SJSA1 (cell line): Measurements from ENCODE around the gene SCAMP3. TPM values are rescaled to one million over a fixed set of nuclear protein-coding genes. Genes with fewer than 3 reads are reported as not detected.
"Not testable (repeated sequence)": the region's sequence is repeated elsewhere in the genome, so short reads cannot be mapped to it uniquely, and the experiment has no call there.

Source experiments
- DNase-seq, 2 experiments: peaks; one replicate each; pipeline ENCODE4 v3.0.0-alpha.2; 2015 to 2020; ENCODE audit warnings: low spot score in 2 of 2, low read depth in 1 of 2
- H3K27ac ChIP-seq: fragments of 250-450 bp; sonication (Bioruptor Pico); 2 replicates; pipeline ENCODE4 v1.5.1; 2020; ENCODE audit warnings: mild to moderate bottlenecking, moderate library complexity
- H3K27me3 ChIP-seq: fragments of 250-450 bp; sonication (Bioruptor Pico); replicated peaks from 2 replicates; pipeline ENCODE4 v1.5.1; 2020; ENCODE audit warnings: mild to moderate bottlenecking, moderate library complexity
- H3K36me3 ChIP-seq: fragments of 250-450 bp; sonication (Bioruptor Pico); 2 replicates; pipeline ENCODE4 v1.5.1; 2020; ENCODE audit warnings: mild to moderate bottlenecking
- H3K4me1 ChIP-seq: fragments of 250-450 bp; sonication (Bioruptor Pico); replicated peaks from 2 replicates; pipeline ENCODE4 v1.6.1; 2021; ENCODE audit warnings: mild to moderate bottlenecking
- H3K4me3 ChIP-seq: fragments of 250-450 bp; sonication (Bioruptor Pico); 2 replicates; pipeline ENCODE4 v1.5.1; 2020; ENCODE audit warnings: mild to moderate bottlenecking
- H3K9me3 ChIP-seq: fragments of 250-450 bp; sonication (Bioruptor Pico); replicated peaks from 2 replicates; pipeline ENCODE4 v1.5.1; 2020; ENCODE audit warnings: mild to moderate bottlenecking
- total RNA-seq: library from RNA; depleted of rRNA; stranded (reverse); fragments of >200 nt; shearing (Covaris generic); gene quantifications from 2 replicates; pipeline ENCODE4 v1.2.3, GENCODE V29; 2014

The SCAMP3 gene
- total RNA-seq, 1 experiment from 2014 or later, result 55.9 TPM

GRCh38 chr1:155254714-155255242 lies 7.4 kb downstream of the SCAMP3 start:
- Histone ChIP-seq H3K27me3 (no peaks in the 10 kb centered on the region), H3K27ac (no peak overlapping the region), H3K4me3 (peak overlapping the region; percentile 50), H3K4me1 (peaks cover 34% of the 10 kb centered on the region), H3K36me3 (peaks cover 33% of the 10 kb centered on the region), H3K9me3 (no peaks in the 10 kb centered on the region)
- peak in 1 of 2 experiments; percentile 39 for DNase-seq

GRCh38 chr1:155254228-155254713 lies 7.9 kb downstream of the SCAMP3 start:
- Histone ChIP-seq H3K27me3 (no peaks in the 10 kb centered on the region), H3K9me3 (no peaks in the 10 kb centered on the region), H3K4me3 (peak overlapping the region; percentile 50), H3K4me1 (peaks cover 34% of the 10 kb centered on the region), H3K27ac (no peak overlapping the region), H3K36me3 (peaks cover 28% of the 10 kb centered on the region)
- DNase-seq, result no peak

GRCh38 chr1:155253797-155254196 lies 8.4 kb downstream of the SCAMP3 start:
- no peak overlapping the region for H3K27ac ChIP-seq
- H3K4me1 ChIP-seq, result peaks cover 34% of the 10 kb centered on the region
- DNase-seq, result no peak
- peaks cover 28% of the 10 kb centered on the region for H3K36me3 ChIP-seq
- no peaks in the 10 kb centered on the region for H3K9me3 ChIP-seq
- no peak overlapping the region for H3K4me3 ChIP-seq
- no peaks in the 10 kb centered on the region for H3K27me3 ChIP-seq

GRCh38 chr1:155253208-155253607 lies 9.0 kb downstream of the SCAMP3 start:
- no peak overlapping the region for H3K27ac ChIP-seq
- no peak overlapping the region for H3K4me3 ChIP-seq

GRCh38 chr1:155251566-155251965 lies 10.6 kb downstream of the SCAMP3 start:
- H3K4me1 ChIP-seq, result peaks cover 34% of the 10 kb centered on the region
- no peak for DNase-seq
- no peaks in the 10 kb centered on the region for H3K27me3 ChIP-seq
- H3K27ac ChIP-seq, result no peak overlapping the region
- no peak overlapping the region for H3K4me3 ChIP-seq
- peaks cover 12% of the 10 kb centered on the region for H3K36me3 ChIP-seq
- H3K9me3 ChIP-seq, result no peaks in the 10 kb centered on the region

More at GRCh38 chr1:155253208-155253607, 9.0 kb downstream of the SCAMP3 start:
- H3K9me3 ChIP-seq, result no peaks in the 10 kb centered on the region
- H3K4me1 ChIP-seq, result peaks cover 34% of the 10 kb centered on the region
- H3K36me3 ChIP-seq, result peaks cover 23% of the 10 kb centered on the region
- DNase-seq, result no peak
- no peaks in the 10 kb centered on the region for H3K27me3 ChIP-seq

GRCh38 chr1:155250633-155251449 lies 11.3 kb downstream of the SCAMP3 start:
- H3K27me3 ChIP-seq, result no peaks in the 10 kb centered on the region
- 0 out of 2 replicates have a peak overlapping the region, but pooled peaks have one; percentile 23 for H3K27ac ChIP-seq
- peak overlapping the region; percentile 13 for H3K4me3 ChIP-seq
- peak; percentile 83 to 95 for DNase-seq
- peaks cover 5% of the 10 kb centered on the region for H3K36me3 ChIP-seq
- peaks cover 30% of the 10 kb centered on the region for H3K4me1 ChIP-seq
- H3K9me3 ChIP-seq, result no peaks in the 10 kb centered on the region

GRCh38 chr1:155250246-155250632 lies 11.9 kb downstream of the SCAMP3 start:
- DNase-seq, result no peak
- Histone ChIP-seq H3K27ac (0 out of 2 replicates have a peak overlapping the region, but pooled peaks have one; percentile 23), H3K4me3 (peak overlapping the region; percentile 13)

GRCh38 chr1:155247667-155248553 lies 14.2 kb downstream of the SCAMP3 start:
- H3K9me3 ChIP-seq, result no peaks in the 10 kb centered on the region
- no peak overlapping the region for H3K4me3 ChIP-seq
- DNase-seq, result no peak
- no peak overlapping the region for H3K27ac ChIP-seq
- H3K36me3 ChIP-seq, result no peaks in the 10 kb centered on the region; the same call in 1 of the 2 replicates
- H3K27me3 ChIP-seq, result no peaks in the 10 kb centered on the region
- peaks cover 25% of the 10 kb centered on the region for H3K4me1 ChIP-seq

More at GRCh38 chr1:155250246-155250632, 11.9 kb downstream of the SCAMP3 start:
- Histone ChIP-seq H3K36me3 (no peaks in the 10 kb centered on the region; the same call in 1 of the 2 replicates), H3K4me1 (peaks cover 28% of the 10 kb centered on the region), H3K27me3 (no peaks in the 10 kb centered on the region), H3K9me3 (no peaks in the 10 kb centered on the region)

- peaks cover 27% of the 10 kb centered on the region for H3K4me1 ChIP-seq
- H3K4me3 ChIP-seq, H3K36me3 ChIP-seq, H3K27me3 ChIP-seq, H3K27ac ChIP-seq, H3K9me3 ChIP-seq, DNase-seq: not testable (repeated sequence)
These were observed 15.4 kb downstream of the SCAMP3 start for GRCh38 chr1:155246796-155247195.

GRCh38 chr1:155245163-155245524 lies 17.0 kb downstream of the SCAMP3 start:
- Histone ChIP-seq H3K27me3 (no peaks in the 10 kb centered on the region), H3K36me3 (no peaks in the 10 kb centered on the region; the same call in 1 of the 2 replicates), H3K4me1 (peaks cover 25% of the 10 kb centered on the region), H3K9me3 (no peaks in the 10 kb centered on the region), H3K27ac (peak overlapping the region; percentile 81), H3K4me3 (peak overlapping the region; percentile 42)
- no peak for DNase-seq

GRCh38 chr1:155244368-155245162 lies 17.6 kb downstream of the SCAMP3 start:
- H3K4me1 ChIP-seq, result peaks cover 25% of the 10 kb centered on the region
- H3K4me3 ChIP-seq, result peak overlapping the region; percentile 42
- H3K9me3 ChIP-seq, result no peaks in the 10 kb centered on the region
- H3K36me3 ChIP-seq, result no peaks in the 10 kb centered on the region
- H3K27me3 ChIP-seq, result no peaks in the 10 kb centered on the region
- DNase-seq, result peak; percentile 99 to 100
- H3K27ac ChIP-seq, result peak overlapping the region; percentile 81

- Histone ChIP-seq H3K9me3 (no peaks in the 10 kb centered on the region), H3K27ac (no peak overlapping the region), H3K4me3 (peak overlapping the region; percentile 42), H3K36me3 (no peaks in the 10 kb centered on the region), H3K27me3 (no peaks in the 10 kb centered on the region), H3K4me1 (peaks cover 25% of the 10 kb centered on the region)
- DNase-seq, result no peak
These were observed 19.3 kb downstream of the SCAMP3 start for GRCh38 chr1:155242805-155243358.
